H1 (cell line): ENCODE data around the gene MARCKS. TPM values are rescaled to one million over a fixed set of nuclear protein-coding genes. Genes with fewer than 3 reads are reported as not detected.

Experiments used
- CBX5 ChIP-seq: fragments of 300-800, 300-1000 bp; sonication (generic); IDR thresholded peaks from 2 replicates; pipeline ENCODE4 v1.7.1; 2016; ENCODE audit warnings: antibody characterized with exemption, low read length, low read depth
- HDAC6 ChIP-seq: IDR thresholded peaks from one replicate; pipeline ENCODE4 v1.7.1; 2012; ENCODE audit warnings: low read depth, mild to moderate bottlenecking, inconsistent platforms, low read length, moderate library complexity
- polyA plus RNA-seq, 7 experiments: library from polyadenylated mRNA; depleted of rRNA in 3 of 7; stranded (reverse) in 5 of 7; unstranded in 2 of 7; fragments of >200 nt in 5 of 7; fragments of 200-250 nt in 2 of 7; gene quantifications; 1 replicate in 5 of 7; 2 replicates in 1 of 7; 4 replicates in 1 of 7; pipeline versions ENCODE4 v1.2.1 to v1.2.3, GENCODE V29; 2011 to 2013; ENCODE audit warnings: missing spikeins in 2 of 7, mixed read lengths in 2 of 7
- total RNA-seq: library from RNA; stranded (reverse); fragmentation: NEBNext Ultra II Directional; extraction: Animal tissue kit (Norgen Biotek cat#: 25700); gene quantifications from 2 replicates; pipeline ENCODE4 v1.2.1, GENCODE V29; 2021

Gene MARCKS
- total and polyA plus RNA-seq, 2 of the 8 experiments (the other 6 are each of a cell fraction or from before 2014, with no cell fraction given) = 26.6 to 111 TPM

GRCh38 chr6:113870917-113871316 is 13.8 kb downstream of the MARCKS start (continued):
- TF ChIP-seq HDAC6 (no peak), CBX5 (no peak)
